ENCODE results near the gene STIP1. TPM values are rescaled to one million over a fixed set of nuclear protein-coding genes. Genes with fewer than 3 reads are reported as not detected.

The STIP1 gene
- total and polyA plus RNA-seq, 2 of the 8 experiments (the other 6 are each of a cell fraction or from before 2014, with no cell fraction given), result 140 to 329 TPM

DNA sequence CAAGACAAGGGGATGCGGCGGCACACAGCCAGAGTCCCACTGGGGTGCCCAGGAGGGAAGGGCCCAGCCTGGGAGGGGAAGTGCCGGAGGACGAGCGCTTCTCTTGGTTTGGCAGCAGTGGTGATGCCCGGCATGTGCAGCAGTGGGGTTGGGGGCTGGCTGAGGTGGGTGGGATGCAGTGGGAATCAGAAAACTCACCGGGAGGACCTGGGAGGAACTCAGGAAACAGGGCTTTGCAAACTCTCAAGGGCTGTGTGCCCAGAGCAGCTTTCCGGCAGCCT is 23.5 kb downstream of the STIP1 start (continued):
- TF ChIP-seq, protein P1, sequence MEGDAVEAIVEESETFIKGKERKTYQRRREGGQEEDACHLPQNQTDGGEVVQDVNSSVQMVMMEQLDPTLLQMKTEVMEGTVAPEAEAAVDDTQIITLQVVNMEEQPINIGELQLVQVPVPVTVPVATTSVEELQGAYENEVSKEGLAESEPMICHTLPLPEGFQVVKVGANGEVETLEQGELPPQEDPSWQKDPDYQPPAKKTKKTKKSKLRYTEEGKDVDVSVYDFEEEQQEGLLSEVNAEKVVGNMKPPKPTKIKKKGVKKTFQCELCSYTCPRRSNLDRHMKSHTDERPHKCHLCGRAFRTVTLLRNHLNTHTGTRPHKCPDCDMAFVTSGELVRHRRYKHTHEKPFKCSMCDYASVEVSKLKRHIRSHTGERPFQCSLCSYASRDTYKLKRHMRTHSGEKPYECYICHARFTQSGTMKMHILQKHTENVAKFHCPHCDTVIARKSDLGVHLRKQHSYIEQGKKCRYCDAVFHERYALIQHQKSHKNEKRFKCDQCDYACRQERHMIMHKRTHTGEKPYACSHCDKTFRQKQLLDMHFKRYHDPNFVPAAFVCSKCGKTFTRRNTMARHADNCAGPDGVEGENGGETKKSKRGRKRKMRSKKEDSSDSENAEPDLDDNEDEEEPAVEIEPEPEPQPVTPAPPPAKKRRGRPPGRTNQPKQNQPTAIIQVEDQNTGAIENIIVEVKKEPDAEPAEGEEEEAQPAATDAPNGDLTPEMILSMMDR (IDR thresholded peaks at IDR 0.05; ENCODE audit: control extremely low read depth in 1 of 3, insufficient read depth in 1 of 3, low read depth in 1 of 3, low read length in 3 of 3), result no peak
- TF ChIP-seq CHD2 (IDR thresholded peaks at IDR 0.05; ENCODE audit: low read length), result no peak
- no peak for TF ChIP-seq GABPA (IDR thresholded peaks at IDR 0.05; ENCODE audit: borderline replicate concordance, insufficient read depth, low read length)
- TF ChIP-seq TEAD4 (IDR thresholded peaks at IDR 0.05; ENCODE audit: low read depth, low read length), result no peak

All from H1 (cell line).